Effector CD8-positive, alpha-beta T cell (primary cell): ENCODE data around the gene TMEM171.

Experiments used
- DNase-seq: peaks from one replicate; lab custom pipeline; 2025; lab: John Stamatoyannopoulos, UW
- total RNA-seq, 4 experiments: gene quantifications; one replicate each; lab custom pipeline; 2026; lab: John Stamatoyannopoulos, UW

TMEM171 gene
- total RNA-seq, result 0 reads per million in 4 experiments

DNA sequence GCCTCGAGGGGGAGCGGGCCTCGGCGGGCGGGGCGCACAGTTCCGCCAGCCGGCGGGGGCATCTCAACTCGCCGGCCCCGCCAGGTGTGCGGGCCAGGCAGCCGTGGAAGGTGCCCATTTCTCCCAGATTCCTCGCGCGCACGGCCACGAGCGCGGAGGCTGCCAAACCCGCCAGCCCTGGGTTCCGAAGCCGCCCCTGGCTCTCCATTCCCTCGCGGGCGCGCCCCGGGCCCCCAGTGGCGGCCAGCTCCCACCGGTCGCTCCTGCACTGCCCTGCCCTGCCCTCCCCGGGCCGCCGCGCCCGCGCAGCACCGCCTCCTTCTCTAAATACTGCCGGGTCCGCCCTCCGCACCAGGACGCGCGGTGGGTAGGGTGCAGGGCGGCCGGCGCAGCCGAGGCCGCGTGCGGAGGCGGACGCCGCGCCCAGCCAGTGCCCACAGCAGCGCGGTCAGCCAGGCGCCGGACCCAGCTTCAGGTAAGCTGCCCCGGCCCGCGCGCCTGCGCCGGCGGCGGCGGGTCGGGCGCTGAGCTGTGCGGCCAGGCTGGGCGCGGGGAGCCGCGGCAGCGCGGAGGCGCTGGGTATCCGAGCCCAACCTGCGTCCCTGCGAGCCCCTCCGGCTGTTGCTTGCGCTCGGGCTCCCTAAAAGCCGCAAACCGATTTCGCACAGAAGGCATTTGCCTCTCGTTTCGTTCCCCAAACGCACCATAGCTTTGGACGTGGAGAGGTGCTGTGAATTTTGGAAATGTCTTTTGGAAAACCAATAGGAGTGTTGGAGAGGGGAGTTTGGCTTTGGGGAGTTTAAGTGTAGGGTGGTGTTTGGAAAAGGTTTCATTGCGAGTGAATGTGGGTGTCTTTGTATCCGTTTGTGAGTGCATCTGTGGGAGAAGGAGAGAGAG is at the start of gene TMEM171:
Gene TMEM171 (plus strand): TSS at position 354 of the 897 bp plus-strand sequence. CDS start 2,799 bp downstream, outside the sequence.
- no peak for DNase-seq

DNA sequence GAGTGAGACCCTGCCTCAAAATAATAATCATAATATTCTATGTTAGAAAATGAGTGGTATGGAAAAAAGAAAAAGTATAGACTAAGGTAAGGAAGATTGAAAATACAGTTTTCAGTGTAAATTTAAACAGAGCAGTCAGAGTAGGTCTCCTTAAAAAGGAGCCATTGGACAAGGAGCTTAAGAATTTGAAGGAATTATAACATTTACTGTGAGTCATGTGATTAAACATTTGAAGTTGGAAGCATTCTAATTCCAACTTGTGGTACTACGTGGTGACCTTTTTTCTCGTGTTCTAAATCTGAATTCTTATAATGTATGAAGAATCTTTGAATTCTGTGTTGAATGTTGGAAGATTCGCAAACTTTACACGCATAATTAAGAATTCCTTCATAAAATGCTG is 39.3 kb upstream of the TMEM171 start:
- no peak for DNase-seq

DNA sequence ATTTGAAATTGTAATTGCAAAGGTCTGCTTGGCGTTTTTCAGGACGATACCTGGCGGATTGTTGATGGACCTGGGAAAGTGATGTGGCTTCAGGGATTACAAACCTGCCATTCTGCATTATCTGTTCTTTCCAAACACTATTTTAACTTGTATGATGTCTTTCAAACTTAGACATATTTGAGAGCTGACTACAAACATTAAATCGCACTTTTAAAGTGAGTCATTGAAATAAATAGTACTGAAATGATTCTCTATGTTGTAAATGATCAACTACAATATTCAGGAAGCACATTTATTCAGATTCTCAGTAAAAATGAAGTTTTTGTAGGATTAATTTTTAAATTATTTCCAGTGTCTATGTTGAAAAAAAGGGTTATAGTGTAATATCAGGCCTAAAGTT is 32.3 kb upstream of the TMEM171 start:
- no peak for DNase-seq

DNA sequence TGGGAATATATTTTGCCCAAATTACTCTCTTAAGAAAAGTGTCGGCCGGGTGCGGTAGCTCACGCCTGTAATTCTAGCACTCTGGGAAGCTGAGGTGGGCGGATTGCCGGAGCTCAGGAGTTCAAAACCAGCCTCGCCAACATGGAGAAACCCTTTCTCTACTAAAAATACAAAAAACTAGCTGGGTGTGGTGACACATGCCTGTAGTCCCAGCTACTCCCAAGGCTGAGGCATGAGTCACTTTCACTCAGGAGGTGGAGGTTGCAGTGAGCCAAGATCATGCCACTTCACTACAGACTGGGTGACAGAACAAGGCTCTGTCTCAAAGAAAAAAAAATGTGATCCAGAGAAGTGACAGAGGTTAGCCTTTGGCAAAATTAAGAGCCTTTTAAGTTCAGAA is 26.4 kb upstream of the TMEM171 start:
- no peak for DNase-seq

DNA sequence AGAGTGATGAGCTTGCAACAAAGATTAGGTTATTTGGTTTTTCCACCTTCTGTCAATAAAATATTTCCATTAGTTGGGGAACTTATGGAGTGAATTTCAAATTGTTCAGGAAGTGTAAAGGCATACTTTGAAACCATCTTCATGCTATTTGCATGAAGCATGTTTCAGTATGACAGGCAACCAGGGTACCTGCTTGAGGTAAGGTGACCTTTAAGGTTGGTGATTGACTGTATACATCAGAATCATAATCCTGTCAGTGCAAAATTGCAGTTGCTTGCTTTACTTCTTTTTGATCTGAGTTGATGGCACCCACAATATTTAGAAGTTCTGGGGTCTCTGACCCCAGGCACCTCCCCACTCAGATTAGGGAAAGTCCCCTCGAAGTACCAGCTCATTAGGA is 26.0 kb upstream of the TMEM171 start:
- no peak for DNase-seq

DNA sequence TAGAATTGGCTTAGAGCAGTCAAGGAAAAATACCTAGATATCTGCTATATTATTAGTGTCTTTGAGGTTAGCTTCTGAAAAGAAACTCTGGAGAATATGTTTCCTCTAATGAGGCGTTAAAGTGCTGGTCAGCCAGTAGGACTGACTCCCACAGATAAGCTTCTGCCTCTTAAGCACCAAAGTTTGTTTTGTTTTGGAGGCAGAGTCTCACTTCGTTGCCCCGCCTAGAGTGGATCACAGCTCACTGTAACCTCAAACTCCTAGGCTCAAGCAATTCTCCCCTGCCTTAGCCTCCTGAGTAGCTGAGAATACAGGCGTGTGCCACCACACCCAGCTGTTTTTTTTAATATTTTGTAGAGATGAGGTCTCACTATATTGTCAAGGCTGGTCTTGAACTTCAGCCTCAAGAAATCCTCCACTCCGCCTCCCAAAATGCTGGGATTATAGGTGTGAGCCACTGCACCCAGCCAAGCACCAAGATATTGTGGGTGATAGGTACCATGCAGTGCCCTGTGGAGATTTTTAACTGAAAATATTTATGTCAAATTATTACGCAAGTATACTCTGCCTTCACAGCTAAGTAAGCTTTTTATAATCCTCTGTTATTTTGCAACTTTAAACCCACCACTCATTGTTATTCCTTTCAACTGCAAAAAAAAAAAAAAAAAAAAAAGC is 24.7 kb upstream of the TMEM171 start:
- no peak for DNase-seq

GRCh38 chr5:73096239-73096575 is 24.2 kb upstream of the TMEM171 start:
- DNase-seq, result no peak

DNA sequence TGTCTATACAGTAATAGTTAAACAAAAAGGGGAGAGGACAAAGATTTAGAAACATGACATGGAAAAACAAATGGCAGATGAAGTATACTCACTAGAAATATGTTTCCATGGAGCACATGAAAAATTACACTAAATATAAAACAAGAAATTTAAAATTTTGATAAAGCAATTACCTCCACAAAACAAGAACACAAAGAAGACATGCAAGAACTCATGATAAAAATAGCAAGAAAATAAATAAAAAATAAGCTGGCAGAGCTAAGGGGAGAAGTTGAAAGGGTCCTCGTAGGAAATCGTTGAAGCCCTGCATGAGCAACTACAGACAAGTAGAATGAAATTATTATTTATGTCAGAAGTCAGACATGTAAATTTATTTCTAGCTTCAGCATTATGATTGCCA is 22.6 kb upstream of the TMEM171 start:
- no peak for DNase-seq

DNA sequence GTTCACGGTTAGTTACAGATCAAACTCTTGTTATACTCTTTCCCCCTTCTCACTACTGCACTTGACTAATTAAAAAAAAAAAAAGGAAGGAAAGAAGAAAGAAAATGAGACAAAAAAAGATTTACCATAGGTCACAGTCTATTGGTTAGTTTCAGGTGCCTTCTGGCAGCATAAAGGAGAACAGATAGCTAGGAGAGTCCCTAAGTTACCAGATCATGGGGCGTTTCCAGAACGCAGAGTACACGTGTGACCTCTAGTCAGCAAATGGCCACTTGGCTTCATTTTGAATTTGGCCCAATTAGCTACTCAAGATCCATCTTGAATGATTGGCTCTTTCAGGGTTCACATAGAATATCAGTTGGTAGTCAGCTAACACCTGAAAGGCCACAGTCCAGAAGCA is 20.3 kb upstream of the TMEM171 start:
- no peak for DNase-seq

DNA sequence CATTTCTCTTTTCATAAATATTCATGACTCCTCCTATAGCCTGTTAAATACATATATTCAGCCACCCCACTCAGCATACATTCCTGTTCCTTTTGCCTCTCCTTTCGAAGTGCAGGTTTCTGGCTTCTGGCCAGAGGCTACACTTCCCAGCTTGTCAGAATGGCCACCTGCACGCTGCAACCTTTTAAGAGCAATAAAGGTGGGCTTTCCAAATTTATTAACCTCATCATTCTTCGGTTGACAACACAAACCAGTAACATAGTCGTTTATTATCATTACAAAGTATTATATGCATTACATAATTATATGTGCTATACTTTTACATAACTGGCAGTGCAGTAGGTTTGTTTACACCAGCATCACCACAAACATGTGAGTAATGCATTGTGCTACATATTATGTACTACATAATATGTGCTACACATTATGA is 16.5 kb upstream of the TMEM171 start:
- DNase-seq, result no peak

- DNase-seq, result no peak
Observed at GRCh38 chr5:73104326-73104725, 16.0 kb upstream of the TMEM171 start.

GRCh38 chr5:73106335-73106734 is 14.0 kb upstream of the TMEM171 start:
- no peak for DNase-seq

- no peak for DNase-seq
Observed at GRCh38 chr5:73110190-73110589, 10.2 kb upstream of the TMEM171 start.

- no peak for DNase-seq
Observed at GRCh38 chr5:73111536-73111935, 8.8 kb upstream of the TMEM171 start.

DNA sequence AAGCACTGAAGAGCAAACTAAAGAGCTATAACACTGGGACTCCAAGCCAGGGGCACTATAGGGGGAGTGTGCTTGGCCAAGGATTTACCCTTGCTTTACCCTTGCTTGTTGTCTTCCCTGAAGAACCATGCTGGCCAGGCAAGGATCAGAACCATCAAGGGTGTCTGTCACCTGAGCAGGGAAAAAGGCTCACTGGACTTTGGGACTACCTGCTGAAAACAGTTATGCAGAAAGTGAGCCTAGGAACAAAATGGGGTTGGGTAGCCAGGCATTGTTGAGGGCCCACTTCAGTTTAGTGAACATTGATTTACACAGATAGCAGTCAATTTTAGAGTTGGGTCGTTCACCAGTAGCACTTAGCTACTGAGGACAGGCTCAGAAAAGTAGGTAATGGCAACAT is 8.0 kb upstream of the TMEM171 start:
- no peak for DNase-seq

DNA sequence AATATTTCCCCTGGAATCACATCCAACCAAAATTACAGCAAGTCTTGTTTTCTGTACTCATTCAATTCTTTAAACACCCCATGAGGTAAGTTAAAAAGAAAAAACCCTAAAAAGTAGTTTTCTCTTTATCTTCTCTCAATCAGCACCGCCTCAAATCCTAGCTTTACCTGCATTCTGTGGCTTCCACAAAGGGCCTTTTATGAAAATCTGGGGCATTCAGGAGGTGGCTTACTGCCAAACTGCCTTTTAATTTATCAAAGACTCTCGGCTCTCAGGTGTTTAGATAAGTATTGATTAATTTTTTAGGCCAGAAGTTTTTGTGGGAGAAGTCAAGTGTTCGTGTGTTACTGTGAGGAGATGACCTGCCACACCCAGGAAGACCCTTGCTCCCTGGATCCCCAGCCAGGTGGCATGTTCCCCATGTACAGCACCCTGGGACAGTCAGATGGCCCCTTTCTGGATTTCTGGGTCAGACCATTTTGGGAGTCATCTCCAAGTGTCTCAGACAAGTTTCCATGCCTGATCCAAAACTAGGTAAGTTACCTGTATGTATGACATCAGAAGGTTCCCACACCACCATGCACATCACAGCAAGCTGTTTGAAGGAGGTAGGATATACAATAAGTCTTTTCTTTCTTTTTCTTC is 6.2 kb upstream of the TMEM171 start:
- DNase-seq, result no peak

DNA sequence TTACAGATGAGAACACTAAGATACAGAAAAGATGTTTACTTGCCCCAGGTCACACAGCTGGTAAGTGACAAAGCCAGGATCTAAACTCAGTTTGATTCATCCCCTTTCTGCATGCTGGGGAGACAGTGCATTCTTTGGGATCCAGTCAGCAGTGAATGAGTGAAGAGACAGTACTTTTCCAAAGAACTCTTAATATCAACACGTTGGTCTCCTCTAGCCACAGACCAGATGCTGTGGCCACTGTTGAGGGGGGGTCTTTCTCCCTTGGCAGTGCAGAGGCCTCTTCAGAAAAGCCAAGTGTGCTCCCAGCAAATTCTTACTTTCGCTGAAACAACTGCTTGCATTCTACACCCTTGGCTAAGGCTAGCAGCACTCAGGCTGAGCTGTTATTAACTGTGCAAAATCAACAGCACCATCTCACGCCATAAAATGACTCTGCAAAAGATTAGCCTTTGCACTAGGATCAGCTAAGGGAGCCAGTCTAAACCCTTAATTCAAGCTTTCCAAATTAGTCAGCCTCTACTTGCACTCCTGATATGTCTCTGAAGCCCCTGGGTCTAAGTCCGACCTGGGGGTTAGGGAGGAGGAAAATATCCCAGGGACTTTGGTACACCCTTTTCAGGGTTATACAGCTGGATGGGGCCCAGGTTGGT is 4.8 kb upstream of the TMEM171 start:
- no peak for DNase-seq

GRCh38 chr5:73116506-73116905 is 3.9 kb upstream of the TMEM171 start:
- no peak for DNase-seq

GRCh38 chr5:73117088-73117740 is 3.2 kb upstream of the TMEM171 start:
- DNase-seq, result no peak

GRCh38 chr5:73118391-73118973 is 1.9 kb upstream of the TMEM171 start:
- no peak for DNase-seq

DNA sequence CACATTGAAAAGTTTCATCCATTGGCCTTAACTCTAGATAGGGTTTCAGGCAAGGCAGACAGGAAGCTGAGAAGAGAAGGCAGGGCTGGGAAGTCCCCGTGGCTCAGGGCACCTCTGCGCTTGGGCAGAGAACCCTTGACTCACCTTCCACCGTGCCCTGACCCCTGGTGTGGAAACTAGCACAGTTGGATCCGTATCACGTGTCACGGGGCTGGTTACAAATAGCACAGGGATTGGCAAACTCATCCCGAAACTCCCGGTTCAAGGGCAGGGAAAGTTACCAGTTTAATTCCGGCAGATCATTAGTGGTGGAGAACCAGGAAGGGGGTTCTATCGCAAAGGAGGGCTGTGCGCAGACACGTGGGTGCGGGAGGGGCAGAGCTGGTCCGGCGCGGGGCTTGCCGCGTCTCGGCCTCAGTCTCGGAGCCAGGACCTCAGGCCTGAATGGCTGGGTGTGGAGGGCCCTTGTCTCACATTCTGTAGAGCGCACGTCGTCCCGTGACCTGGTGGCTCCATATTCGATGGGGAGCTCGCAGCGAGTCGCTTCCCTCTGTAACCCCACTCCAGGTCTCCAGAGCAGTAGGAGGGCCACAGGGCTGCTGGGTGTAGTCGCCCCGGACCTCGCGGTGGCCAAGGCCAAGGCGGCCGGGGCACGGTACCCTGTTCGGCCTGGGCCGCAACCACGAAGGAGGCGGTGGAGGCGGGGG is 771 bp upstream of the TMEM171 start:
- DNase-seq, result no peak
